D721Med (cell line): Measurements from ENCODE around the gene SLC6A20.

Experiments used
- DNase-seq: peaks from one replicate; pipeline ENCODE4 v3.0.0; 2011; ENCODE audit warnings: low spot score; ENCODE audit not compliant: insufficient read length
- FAIRE-seq: peaks from 2 replicates; lab custom pipeline; 2011; peaks lifted over from hg19 to GRCh38; lab: Jason Lieb, UNC
- TF ChIP-seq, protein P1 (sequence below): IDR thresholded peaks from 2 replicates; pipeline ENCODE4 v1.5.1; 2012; ENCODE audit warnings: mild to moderate bottlenecking, control low read depth; ENCODE audit not compliant: insufficient read depth; ENCODE audit errors: missing control alignments

SLC6A20 gene

DNA sequence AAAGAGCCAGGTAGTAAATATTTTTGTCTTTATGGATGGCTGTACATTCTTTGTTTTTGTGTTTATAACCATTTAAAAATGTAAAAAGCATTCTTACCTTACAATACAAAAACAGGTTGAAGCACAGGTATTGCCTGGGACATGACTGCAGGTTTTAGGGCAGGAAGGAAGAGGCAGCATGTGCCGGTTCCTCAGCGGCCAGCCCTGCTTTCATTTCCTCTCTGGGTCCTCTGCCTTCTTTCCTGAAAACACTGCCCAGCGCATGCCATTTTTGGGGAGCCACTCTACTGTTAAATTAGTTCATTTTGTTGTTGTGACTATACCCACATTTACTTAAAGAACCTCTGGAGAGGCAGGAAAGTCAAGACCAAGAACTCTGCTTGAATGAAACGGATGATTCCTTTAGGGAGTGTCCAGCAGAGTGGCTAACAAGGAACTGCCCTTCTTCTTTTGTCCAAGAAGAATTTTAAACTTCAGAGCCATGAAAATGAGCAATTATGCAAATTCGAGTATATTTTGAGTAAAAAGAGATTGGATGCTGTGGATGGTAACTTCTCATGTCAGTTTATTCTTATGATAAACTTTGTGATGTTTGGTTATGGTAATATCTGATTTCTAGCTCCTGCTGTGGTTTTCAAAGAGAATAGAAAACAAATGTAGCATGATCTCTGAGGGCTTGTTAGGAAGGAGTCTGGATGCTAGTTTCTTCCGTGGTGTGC, 54.4 kb downstream of the SLC6A20 start:
- DNase-seq (no peak), FAIRE-seq (no peak)
- TF ChIP-seq, protein P1, sequence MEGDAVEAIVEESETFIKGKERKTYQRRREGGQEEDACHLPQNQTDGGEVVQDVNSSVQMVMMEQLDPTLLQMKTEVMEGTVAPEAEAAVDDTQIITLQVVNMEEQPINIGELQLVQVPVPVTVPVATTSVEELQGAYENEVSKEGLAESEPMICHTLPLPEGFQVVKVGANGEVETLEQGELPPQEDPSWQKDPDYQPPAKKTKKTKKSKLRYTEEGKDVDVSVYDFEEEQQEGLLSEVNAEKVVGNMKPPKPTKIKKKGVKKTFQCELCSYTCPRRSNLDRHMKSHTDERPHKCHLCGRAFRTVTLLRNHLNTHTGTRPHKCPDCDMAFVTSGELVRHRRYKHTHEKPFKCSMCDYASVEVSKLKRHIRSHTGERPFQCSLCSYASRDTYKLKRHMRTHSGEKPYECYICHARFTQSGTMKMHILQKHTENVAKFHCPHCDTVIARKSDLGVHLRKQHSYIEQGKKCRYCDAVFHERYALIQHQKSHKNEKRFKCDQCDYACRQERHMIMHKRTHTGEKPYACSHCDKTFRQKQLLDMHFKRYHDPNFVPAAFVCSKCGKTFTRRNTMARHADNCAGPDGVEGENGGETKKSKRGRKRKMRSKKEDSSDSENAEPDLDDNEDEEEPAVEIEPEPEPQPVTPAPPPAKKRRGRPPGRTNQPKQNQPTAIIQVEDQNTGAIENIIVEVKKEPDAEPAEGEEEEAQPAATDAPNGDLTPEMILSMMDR: no peak

DNA sequence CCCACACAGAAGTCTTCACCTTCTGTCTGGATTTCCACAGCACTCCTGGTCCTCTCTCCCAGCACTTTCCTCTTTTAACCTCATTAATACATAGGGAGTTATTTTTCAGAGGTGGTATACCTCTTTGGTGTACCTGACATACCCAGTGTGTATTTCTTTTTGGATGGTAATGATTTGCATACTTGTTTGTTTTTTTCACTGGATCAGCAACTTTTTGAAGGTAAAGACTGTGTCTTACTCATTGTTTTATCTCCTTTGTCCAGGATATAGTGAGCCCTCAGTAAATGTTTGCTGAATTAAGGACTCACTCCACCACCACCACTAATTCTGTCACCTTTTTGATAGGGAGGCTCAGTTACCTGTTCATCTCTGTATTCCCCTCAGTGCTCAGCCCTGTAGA, 55.1 kb downstream of the SLC6A20 start:
- TF ChIP-seq, protein P1: no peak
- DNase-seq (no peak), FAIRE-seq (no peak)

DNA sequence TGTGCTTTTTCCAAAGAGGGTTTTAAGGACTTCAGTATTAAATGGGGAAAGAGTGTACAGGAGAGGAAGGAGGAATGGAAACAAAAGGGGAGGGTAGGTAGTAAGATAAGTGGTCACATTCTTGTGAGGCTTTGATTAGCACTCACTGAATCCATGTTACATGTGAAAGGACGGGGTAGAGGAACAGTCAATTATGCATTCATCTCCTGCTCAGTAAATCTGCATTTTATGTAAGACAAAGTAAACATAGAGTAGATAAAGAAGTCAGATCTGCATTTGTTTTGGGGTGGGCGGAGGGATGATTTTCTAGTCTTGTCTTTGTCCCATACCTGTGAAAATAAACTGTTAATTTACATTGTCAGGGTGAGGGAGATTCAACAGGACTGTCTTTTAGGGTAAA, 56.3 kb downstream of the SLC6A20 start:
- DNase-seq (no peak), FAIRE-seq (no peak)
- TF ChIP-seq, protein P1: no peak

DNA sequence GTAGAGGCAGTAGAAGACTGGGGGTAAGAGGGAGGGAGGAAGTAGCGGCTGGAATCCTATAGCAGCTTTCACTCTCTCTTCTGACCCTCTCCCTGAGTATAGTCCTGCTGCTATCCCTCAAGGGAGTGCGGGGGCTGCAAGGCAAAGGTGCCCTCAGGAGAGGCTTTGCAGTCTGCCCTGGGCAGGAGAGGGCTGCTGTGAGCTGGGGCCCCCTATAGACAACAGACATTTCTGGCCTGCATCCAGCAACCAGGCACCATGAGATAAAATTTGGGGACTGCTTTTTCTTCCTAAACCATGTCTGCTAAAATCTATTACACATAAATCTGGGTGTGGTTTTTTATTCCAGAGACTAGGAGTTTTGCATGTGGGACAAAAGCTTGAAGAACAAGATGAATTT, 59.1 kb downstream of the SLC6A20 start:
- DNase-seq: no peak
- no peak for FAIRE-seq
- TF ChIP-seq, protein P1: no peak

DNA sequence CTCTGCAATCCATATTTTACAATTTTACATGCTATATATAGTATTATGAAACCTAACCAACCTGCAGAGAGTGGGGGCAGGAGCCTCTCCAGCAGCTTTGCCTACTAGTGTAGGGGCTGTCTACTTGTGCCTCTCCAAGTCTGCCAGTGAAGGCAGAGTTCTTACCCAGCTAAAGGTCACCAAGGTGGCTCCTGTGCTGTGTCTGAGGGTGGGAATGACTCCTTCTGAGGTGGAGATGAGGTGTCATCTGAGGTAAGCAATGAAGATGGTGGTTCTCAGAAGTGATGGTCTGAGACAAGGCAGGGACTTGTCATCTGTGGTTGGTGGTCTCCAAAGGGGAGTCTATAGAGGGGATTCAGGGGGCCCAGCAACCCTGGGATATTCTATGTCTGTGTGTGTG, 59.6 kb downstream of the SLC6A20 start:
- TF ChIP-seq, protein P1: no peak
- no peak for DNase-seq
- no peak for FAIRE-seq

DNA sequence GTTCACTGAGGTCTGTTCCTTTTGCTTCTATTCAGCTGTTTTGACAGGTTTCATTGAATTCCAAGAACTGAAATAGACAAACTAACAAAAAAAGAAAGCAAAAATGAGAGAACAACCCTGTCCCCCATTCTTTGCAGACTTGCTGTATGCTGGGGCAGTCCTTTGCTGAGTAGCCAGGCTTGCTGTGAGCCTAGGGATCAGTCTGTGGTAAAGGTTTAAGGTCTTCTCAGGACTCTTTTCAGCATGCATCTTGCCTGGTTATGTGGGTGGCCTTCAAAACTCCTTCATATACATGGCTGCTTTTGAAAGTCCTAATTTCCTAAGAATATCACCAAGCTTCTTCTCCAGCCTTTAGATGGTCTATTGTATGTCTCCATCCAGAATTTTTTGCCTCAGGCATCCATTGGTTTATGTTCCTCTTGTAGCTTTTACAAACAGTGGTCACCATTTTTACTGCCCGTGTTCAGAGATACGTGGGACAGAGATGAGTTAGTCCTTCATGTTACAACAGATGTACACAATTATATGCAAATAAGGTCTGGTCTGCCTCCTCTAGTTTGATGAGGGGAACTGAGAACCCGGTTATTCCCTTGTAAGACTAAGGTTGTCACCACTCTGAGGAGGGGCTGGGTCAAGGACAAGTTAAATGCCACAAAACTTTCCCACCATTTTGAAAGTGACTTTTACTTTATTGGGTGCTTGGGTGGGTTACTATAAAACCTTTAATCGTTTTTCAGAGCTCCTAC, 65.8 kb downstream of the SLC6A20 start:
- DNase-seq (no peak), FAIRE-seq (no peak)
- TF ChIP-seq, protein P1: no peak

DNA sequence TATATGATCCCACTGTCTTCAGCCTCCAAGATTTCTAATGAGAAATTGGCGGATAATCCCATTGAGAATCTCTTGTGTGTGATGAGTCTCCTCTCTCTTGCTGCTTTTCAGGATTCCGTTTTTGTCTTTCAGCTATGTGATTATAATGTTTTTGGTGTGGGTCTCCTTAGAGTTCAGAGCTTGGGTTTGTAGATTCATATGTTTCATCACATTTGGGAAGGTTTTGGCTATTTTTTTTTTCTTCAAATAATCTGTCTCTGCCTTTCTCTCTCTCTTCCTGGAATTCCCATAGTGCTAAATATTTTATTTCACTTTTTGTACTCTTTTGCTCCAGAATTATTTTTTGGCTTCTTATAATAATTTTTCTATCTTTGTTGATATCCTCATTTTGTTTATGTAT, 66.7 kb downstream of the SLC6A20 start:
- TF ChIP-seq, protein P1: no peak
- FAIRE-seq: no peak
- DNase-seq: no peak
